Activated T-cell treated with anti-CD3 and anti-CD28 coated beads for 1 hour (primary cell): ENCODE data around the gene PRSS1.
"Not testable (repeated sequence)": the region's sequence is repeated elsewhere in the genome, so short reads cannot be mapped to it uniquely, and the experiment has no call there.

Experiments used
- DNase-seq: peaks from one replicate; pipeline ENCODE4 v3.0.0-alpha.2; 2020; ENCODE audit warnings: low read depth

Gene PRSS1

GRCh38 chr7:142749218-142749993, at the start of gene PRSS1:
Gene PRSS1, plus strand, starts transcription at chr7:142749472. Its CDS starts 13 bp downstream, at chr7:142749485.
- DNase-seq = no peak

- DNase-seq = not testable (repeated sequence)
Observed at GRCh38 chr7:142700935-142701334, 48.3 kb upstream of the PRSS1 start.

GRCh38 chr7:142703655-142704305, 45.5 kb upstream of the PRSS1 start:
- no peak for DNase-seq

GRCh38 chr7:142708726-142709125, 40.5 kb upstream of the PRSS1 start:
- DNase-seq = not testable (repeated sequence)

- no peak for DNase-seq
Observed at GRCh38 chr7:142709921-142710320, 39.4 kb upstream of the PRSS1 start.

GRCh38 chr7:142711196-142711595, 38.1 kb upstream of the PRSS1 start:
- no peak for DNase-seq

- peak; percentile 3 for DNase-seq
Observed at GRCh38 chr7:142711746-142712616, 37.3 kb upstream of the PRSS1 start.

GRCh38 chr7:142712617-142712957, 36.7 kb upstream of the PRSS1 start:
- DNase-seq = no peak

GRCh38 chr7:142714375-142714774, 34.9 kb upstream of the PRSS1 start:
- DNase-seq = no peak

GRCh38 chr7:142716596-142716995, 32.7 kb upstream of the PRSS1 start:
- no peak for DNase-seq

- no peak for DNase-seq
Observed at GRCh38 chr7:142717453-142717852, 31.8 kb upstream of the PRSS1 start.

GRCh38 chr7:142718313-142718712, 31.0 kb upstream of the PRSS1 start:
- no peak for DNase-seq

GRCh38 chr7:142720172-142720773, 29.0 kb upstream of the PRSS1 start:
- no peak for DNase-seq

GRCh38 chr7:142720986-142721385, 28.3 kb upstream of the PRSS1 start:
- DNase-seq = no peak

GRCh38 chr7:142722248-142722794, 27.0 kb upstream of the PRSS1 start:
- no peak for DNase-seq

GRCh38 chr7:142733271-142733670, 16.0 kb upstream of the PRSS1 start:
- DNase-seq = no peak

GRCh38 chr7:142739923-142740492, 9.3 kb upstream of the PRSS1 start:
- no peak for DNase-seq

- no peak for DNase-seq
Observed at GRCh38 chr7:142740786-142741185, 8.5 kb upstream of the PRSS1 start.

- DNase-seq = not testable (repeated sequence)
Observed at GRCh38 chr7:142741932-142742331, 7.3 kb upstream of the PRSS1 start.

GRCh38 chr7:142745091-142745635, 4.1 kb upstream of the PRSS1 start:
- DNase-seq = no peak

GRCh38 chr7:142745745-142746144, 3.5 kb upstream of the PRSS1 start:
- DNase-seq = no peak
